Activated CD8-positive, alpha-beta memory T cell treated with anti-CD3 and anti-CD28 coated beads for 36 hours (primary cell): ENCODE measurements around the gene RAB4B. TPM values are rescaled to one million over a fixed set of nuclear protein-coding genes. Genes with fewer than 3 reads are reported as not detected.
"Not testable (repeated sequence)": the region's sequence is repeated elsewhere in the genome, so short reads cannot be mapped to it uniquely, and the experiment has no call there.

Source experiments
- CTCF ChIA-PET: fragments of 350-600 bp; sonication (Branson Sonifier 250); formaldehyde crosslinking; loops from one replicate; lab custom pipeline; 2021; ENCODE audit warnings: antibody characterized with exemption; lab: Charles Lee
- POLR2A ChIA-PET: fragments of 350-600 bp; sonication (Branson Sonifier 250); formaldehyde crosslinking; loops from one replicate; lab custom pipeline; 2021; ENCODE audit warnings: antibody characterized with exemption; lab: Charles Lee
- total RNA-seq, 2 experiments: library from RNA; stranded (reverse); gene quantifications; one replicate each; pipeline ENCODE4 v1.2.3, GENCODE V29; 2021

RAB4B gene, protein sequence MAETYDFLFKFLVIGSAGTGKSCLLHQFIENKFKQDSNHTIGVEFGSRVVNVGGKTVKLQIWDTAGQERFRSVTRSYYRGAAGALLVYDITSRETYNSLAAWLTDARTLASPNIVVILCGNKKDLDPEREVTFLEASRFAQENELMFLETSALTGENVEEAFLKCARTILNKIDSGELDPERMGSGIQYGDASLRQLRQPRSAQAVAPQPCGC
- total RNA-seq: 10 to 100 TPM; 23.4 to 24.5 TPM

DNA sequence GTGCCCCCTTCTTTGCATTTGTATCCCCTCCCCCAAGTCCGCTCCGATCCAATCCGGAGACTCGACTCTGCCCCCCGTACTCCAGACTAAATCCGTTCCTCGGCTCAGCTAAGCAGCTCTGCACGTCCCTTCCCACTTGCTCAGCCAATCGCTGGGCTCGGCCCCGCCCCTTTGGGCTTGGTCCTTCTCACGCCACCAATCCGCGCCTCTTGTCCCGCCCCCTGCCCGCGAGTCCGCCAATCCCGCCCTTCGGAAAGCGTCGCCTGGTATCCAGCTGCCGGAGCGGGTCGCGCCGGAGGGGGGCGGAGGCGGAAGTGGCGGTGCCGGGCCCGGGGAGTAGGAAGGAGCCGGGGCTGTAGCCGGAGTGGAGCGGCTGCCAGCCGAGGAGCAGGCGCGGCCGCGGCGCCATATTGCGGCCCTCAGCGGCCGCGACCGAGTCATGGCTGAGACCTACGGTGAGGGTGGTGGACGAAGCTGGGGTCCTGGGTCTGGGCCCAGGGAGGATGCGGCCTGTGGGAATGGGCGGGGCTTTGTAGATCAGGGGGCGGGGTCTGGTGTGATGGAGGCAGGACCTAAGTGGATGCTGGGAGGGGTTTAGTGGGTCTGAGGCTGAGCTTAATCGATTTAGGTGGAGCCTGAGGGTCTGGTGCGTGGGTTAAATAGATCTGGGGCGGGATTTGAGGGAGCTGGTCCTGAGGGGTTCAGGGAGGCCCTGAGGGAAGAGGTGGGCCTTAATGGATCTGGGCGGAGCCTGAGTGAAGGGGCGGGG is at the start of gene RAB4B:
Gene RAB4B, plus strand, starts transcription at position 311 of the 769 bp plus-strand sequence. Its CDS starts 129 bp downstream, at position 440.
- ChIA-PET CTCF (interaction anchor here (0.6 to 3.7 kb wide), 18 partner anchors 13 to 1640 kb away, joined by 3 to 20 read pairs (median 5); partner anchors contain the start of genes ACTMAP, COQ8B, EGLN2 and ITPKC), POLR2A (interaction anchor here (0.6 to 3.2 kb wide), 15 partner anchors 9 to 311 kb away, joined by 3 to 40 read pairs (median 7); partner anchors contain the start of genes ACTMAP, COQ8B, EGLN2 and ITPKC)

DNA sequence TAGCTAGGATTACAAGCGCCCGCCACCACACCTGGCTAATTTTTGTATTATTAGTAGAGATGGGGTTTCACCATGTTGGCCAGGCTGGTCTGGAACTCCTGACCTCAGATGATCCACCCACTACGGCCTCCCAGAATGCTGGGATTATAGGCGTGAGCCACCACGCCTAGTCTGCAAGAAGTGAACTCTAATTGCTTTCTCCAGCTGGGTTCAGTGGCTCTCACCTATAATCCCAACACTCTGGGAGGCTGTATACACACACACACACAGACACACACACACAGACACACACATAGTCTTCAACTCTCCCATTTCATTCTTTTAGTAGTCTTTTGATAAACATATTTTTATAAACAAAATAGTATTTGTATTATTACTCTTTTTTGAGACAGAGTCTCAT is 48.0 kb upstream of the RAB4B start:
- POLR2A ChIA-PET: interaction anchor here (0.6 kb wide), 1 partner anchor 543 kb away, joined by 3 read pairs; no protein-coding TSS in a partner anchor
- CTCF ChIA-PET: not testable (repeated sequence)

DNA sequence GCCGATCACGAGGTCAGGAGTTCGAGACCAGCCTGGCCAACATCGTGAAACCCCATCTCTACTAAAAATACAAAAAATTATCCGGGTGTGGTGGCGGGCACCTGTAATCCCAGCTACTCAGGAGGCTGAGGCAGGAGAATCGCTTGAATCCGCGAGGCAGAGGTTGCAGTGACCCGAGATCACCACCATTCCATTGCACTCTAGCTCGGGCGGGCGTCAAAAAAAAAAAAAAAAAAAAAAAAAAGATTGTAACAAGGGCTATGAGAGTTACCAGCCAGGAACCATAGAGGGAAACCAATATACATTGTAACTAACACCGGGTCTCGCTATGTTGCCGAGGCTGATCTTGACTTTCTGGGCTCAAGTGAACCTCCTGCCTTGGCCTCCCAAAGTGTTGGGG is 45.7 kb upstream of the RAB4B start:
- CTCF ChIA-PET: interaction anchor here (0.7 kb wide), 1 partner anchor 23 kb away, joined by 5 read pairs; no protein-coding TSS in a partner anchor
- POLR2A ChIA-PET: not testable (repeated sequence)

DNA sequence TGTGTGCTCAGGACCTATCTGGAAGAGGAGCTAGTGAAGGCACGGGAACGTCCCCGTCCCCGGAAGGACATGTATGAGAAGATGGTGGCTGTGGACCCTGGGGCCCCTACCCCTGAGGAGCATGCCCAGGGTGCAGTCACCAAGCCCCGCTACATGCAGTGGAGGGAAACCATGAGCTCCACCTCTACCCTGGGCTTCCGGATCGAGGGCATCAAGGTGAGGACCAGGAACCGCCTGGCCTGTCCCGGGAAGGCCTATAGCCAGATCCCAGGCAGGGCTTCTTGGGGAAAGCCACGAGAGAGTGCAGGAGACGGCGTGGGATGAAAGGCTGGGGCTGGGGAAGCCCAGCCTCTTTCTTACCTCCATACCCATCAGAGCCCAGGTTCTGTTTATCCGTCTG is 44.9 kb upstream of the RAB4B start:
- CTCF ChIA-PET: interaction anchor here (1.1 kb wide), 1 partner anchor 74 kb away, joined by 3 read pairs; no protein-coding TSS in a partner anchor

DNA sequence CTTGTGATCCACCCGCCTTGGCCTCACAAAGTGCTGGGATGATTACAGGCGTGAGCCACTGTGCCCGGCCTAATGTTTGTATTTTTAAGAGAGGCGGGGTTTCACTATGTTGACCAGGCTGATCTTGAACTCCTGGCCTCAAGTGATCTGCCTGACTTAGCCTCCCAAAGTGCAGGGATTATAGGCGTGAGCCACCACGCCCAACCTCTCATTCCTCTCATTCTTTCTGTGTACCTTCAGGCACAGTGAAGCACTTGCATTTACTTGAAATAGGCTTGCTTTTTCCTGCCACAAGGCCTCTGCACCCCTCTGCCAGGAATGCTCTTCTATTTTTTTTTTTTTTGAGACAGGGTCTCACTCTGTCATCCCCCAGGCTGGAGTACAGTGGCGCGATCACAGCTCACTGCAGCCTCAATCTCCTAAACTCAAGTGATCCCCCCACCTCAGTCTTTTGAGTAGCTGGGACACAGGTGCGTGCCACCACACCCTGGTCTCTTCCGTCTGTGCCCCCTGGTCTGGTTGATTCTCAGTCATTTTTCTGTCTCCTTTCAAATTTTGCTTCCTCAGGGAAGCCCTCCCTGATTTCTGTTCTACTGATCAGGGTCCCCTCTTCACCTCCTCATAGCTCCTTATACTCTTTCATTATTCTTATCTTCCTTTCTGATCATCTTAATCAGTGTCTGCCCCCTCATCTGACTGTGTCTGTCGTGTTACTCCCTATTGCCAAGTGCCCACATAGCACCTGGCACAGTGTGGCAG is 42.9 kb upstream of the RAB4B start:
- ChIA-PET CTCF (no interaction called here), POLR2A (no interaction called here)

More for the DNA sequence above, 44.9 kb upstream of the RAB4B start:
- POLR2A ChIA-PET: no interaction called here

DNA sequence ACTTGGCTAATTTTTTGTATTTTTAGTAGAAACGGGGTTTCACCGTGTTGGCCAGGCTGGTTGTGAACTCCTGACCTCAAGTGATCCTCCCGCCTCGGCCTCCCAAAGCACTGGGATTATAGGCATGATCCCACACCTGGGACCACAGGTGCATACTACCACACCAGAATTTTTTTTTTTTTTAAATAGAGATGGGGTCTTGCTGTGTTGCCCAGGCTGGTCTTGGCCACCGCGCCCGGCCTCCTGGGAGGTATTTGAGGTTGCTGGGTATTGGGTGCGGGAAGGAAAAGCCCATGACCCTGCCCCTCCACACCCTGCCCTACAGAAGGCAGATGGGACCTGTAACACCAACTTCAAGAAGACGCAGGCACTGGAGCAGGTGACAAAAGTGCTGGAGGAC is 41.4 kb upstream of the RAB4B start:
- ChIA-PET CTCF (interaction anchor here (0.8 kb wide), 1 partner anchor 322 kb away, joined by 3 read pairs; no protein-coding TSS in a partner anchor), POLR2A (interaction anchor here (0.6 kb wide), 1 partner anchor 41 kb away, joined by 19 read pairs; the partner anchor contains the start of gene RAB4B)

DNA sequence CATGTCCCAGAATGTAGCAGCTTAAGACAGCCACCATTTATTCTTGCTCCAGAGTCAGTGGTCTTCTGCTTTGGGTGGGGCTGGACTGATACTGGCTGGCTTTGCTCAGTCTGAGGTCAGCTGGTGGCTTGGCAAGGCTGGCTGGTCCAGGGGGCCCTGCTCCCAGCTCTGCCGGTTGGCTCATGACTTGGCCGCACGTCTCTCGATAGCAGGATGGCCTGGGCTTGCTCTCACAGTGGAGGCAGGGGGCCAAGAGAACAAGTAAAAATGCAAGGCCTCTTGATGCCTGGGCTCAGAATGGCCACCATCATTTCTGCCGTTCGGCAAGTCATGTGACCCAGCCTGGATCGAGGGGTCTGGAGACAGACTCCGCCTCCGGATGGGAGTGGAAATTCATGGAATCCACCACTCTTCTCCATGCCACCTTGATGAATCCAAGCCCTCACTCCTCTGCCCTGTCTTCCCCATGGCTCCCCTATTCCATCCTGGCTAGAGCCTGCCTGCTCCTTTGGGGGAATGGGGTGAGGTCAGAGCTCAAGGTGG is 40.9 kb upstream of the RAB4B start:
- CTCF ChIA-PET: no interaction called here
- POLR2A ChIA-PET: no interaction called here

DNA sequence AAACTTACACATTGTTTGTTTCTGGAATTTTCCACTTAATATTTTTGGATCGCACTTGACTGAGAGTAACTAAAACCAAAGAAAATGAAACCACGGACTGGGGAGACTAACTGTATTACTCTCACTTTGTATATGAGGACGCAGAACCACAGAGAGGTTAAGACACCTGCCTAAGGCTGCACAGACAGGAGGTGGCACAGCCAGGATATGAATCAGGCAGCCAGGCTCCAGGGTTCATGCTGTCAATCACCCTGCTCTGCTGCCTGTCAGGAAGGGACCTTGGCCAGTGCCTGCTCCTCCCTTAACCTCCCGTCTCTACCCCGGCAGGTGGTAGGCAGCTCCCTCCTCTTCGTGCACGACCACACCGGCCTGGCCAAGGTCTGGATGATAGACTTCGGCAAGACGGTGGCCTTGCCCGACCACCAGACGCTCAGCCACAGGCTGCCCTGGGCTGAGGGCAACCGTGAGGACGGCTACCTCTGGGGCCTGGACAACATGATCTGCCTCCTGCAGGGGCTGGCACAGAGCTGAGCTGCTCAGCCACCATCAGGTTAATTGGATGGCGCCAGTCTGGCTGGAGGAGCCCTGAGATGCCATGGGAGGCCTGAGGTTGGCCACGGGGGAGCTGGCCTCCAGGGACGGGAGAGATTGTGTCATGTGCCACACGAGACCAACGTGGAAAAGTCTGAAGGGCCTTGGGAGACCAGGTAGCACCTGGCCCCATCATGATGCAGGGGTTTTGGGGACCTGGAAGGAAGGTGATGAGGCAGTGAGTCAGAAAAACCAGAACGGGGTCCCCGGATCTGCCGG is 38.8 kb upstream of the RAB4B start:
- ChIA-PET POLR2A (no interaction called here), CTCF (no interaction called here)

DNA sequence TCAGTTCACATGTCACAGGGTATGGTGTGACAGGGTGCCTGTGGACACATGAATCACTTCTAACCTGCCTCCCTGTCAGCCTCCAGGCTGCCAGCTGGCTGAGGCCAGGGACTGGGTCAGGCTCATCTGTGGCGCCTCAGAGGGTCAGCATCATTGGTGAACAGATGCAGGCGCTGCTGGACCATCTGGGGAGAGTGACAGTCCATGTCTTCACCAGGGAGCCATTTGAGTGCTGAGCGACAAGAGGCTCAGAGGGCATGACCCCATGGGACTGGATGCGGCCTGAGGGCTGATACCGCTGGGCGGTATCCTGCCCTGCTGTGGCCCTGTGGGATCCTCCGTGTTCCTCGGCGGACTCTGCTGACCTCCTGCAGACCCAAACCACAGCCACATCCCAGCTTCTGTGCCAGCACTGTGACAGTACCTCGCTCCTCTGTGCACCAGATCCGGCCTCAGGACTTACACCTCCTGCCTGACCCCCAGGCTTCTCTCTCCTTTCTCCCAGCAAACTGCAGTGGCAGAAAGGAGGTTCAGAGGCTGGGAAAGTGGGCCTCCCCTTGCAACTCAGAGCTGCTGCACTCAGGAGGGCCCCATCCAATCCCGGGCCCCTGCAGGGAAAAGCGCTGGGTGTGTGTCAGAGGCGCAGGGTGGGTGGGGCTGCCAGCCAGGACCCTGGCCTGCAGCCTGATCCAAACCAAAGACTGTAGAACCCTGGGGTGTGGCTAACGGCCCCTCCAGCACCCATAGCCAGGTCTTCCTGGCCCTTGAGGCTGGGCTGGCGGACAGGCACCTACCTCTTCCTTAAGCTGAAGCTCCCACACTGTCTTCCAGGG is 38.0 kb upstream of the RAB4B start:
- ChIA-PET POLR2A (no interaction called here), CTCF (interaction anchor here (2.5 kb wide), 1 partner anchor 105 kb away, joined by 6 read pairs; no protein-coding TSS in a partner anchor)

DNA sequence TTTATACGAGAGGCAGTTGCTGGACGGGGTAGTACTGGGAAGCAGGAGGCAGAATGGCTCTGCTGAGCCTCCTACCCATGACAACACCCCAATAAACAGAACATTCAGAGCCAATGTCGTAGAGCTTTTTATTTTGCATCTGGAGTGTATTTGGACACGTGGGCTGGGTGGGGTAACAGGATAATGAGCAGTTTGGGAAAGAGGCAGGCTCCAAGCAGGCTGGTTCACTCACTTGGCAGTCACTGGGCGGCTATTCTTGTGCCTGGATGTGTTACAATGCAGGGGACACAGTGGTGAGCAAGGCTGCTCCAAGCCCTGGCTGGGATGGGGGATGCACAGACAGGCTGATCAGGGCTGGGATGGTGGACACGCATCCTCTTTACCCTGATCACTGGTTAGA is 37.3 kb upstream of the RAB4B start:
- CTCF ChIA-PET: interaction anchor here (0.8 to 2.5 kb wide), 2 partner anchors 9 to 106 kb away, joined by 3 to 6 read pairs; no protein-coding TSS in a partner anchor
- POLR2A ChIA-PET: no interaction called here

DNA sequence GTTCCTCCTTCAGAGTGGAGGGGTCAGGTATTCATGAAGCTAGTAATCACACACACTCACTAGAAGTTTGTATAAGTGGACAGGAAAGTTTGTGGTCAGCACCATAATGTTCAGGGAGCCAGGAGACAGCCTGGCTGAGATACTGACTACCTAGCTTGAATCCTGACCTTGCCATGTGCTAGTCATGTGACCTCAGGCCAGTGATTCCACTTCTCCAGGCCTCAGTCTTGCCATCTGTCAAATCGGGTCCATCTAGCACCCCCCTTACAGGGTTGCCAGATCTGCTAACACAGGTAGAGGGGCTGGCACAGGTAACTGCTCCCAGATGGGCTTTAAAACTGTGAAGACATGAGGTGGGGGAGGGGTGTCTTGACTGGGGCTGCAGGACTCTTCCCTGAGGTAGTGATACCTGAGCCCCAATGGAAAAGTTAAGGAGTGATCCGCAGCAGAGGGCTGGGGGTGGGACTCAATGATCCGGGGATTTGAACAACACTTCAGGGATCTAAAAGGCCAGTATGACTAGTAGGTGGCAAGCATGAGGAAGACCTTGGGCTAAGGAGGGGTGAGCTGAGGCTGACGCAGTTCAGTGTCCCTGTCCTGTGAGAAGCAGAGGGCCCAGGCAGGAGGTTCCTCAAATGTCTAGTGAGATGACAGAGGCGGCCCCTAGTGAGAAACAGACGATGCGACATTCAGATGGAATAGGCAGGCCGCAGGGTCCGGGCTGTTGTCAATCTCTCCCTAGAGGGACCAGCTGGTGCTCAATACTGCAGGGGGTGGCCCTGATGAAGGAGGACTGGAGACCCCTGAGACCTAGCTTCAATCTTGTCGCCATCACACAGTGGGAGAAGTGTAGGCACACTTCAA is 36.3 kb upstream of the RAB4B start:
- ChIA-PET CTCF (interaction anchor here (0.6 to 2.5 kb wide), 4 partner anchors 8 to 447 kb away, joined by 3 to 6 read pairs (median 3); no protein-coding TSS in a partner anchor), POLR2A (interaction anchor here (0.7 kb wide), 1 partner anchor 15 kb away, joined by 4 read pairs; no protein-coding TSS in a partner anchor)

DNA sequence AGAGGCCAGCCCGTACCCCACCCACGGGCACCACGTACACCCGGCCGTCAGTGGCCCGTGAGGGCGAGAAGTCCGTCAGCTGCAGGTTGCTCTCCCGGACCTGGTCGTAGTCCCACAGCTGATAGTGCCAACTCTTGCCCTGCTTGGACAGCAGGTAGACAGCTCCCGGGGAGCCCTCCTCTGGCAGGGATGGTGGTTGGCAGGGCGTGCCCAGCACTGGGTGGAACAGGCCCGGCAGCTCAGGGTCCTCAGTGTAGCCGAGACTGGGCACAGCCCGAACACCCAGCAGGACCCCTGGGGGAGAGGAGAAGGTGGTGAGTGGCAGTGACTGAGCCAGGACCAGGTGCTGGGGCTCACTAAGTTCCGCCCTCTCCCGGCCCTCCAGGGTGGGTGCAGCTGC is 35.6 kb upstream of the RAB4B start:
- CTCF ChIA-PET: interaction anchor here (0.6 to 2.5 kb wide), 3 partner anchors 64 to 446 kb away, joined by 3 to 6 read pairs (median 3); no protein-coding TSS in a partner anchor
- POLR2A ChIA-PET: interaction anchor here (0.7 to 1.1 kb wide), 2 partner anchors 14 to 25 kb away, joined by 3 to 4 read pairs; partner anchors contain the start of genes COQ8B and ITPKC

DNA sequence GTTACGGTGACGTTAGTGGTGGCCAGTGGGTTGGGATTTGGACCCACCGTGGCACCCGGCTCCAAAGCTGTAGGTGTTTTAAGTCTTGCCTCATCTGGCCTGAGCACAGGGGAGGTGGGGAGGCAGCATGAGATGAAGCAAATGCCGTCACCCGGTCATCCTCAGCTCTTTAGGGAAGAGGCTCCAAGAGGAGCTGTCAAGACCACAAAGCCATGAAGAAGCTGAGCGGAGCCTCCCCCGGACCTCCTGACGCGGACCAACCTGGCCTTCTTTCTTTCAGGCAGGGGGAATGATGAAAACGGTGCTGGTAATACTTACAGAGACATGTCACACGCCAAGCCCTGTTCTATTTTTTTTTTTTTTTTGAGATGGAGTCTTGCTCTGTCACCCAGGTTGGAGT is 35.2 kb upstream of the RAB4B start:
- CTCF ChIA-PET: interaction anchor here (1.2 to 2.5 kb wide), 3 partner anchors 63 to 108 kb away, joined by 3 to 7 read pairs (median 6); no protein-coding TSS in a partner anchor
- POLR2A ChIA-PET: interaction anchor here (1.1 kb wide), 1 partner anchor 26 kb away, joined by 3 read pairs; the partner anchor contains the start of genes COQ8B and ITPKC

DNA sequence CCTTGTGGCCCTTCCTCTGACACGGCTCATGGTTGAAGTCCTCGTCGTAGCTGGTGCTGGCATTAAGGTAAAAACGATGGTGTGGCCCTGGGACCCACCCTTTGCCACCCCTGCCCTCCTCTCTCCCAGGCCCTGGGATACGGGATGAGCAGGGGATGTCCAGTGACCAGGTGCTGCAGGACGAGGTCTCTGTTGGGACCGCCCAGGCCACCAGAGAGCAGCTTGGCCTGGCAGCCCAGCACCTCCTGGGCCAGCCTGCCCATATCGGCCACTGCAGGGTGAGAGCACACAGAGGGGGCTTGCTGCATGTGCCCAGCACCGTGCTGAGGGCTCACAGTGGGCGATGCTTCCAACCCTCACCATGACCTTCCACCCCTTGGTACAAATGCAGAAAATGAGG is 34.1 kb upstream of the RAB4B start:
- ChIA-PET CTCF (interaction anchor here (0.5 to 1.9 kb wide), 5 partner anchors 9 to 125 kb away, joined by 3 to 7 read pairs (median 4); no protein-coding TSS in a partner anchor), POLR2A (no interaction called here)

DNA sequence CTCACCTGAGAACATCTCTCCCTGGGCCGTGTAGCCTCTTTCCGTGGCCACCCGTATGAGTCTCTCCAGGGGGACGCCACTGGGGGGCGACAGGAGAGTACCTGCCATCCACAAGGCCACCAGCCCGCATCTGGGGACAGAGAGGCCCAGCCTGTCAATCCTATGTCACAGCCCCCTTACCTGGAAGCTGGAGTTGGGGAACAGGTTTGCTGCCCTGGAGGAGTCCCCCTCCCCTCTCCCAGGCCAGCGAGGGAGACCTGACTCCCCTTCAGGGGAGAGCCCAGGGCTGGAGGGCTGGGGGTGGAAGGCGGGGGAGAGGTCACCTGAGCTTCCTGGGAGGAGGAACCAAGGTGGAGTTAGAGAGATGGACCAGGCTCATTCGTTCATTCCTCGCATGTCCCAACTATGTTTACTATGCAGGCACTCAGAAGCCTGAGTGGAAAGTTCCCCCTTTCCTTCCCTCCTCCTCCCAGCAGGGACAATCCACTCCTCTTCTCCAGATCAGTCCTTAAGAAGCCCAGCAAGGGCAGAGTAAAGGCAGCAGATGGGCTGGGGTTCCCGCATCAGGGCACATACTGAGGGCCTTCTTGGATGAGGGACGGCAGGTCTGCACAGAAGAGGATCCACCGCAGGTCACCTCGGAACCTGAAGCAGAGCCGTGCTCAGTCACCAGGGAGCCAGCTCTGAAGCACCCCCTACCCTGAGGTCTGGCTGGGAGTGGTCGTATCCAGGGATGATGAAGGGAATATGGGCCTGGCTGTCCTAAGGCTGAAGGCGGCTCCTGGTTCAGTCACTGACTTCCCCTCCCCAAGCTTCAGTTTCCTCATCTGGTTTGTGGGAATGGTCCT is 33.3 kb upstream of the RAB4B start:
- POLR2A ChIA-PET: no interaction called here

More for the DNA sequence above, 33.3 kb upstream of the RAB4B start:
- CTCF ChIA-PET: interaction anchor here (0.9 to 1.9 kb wide), 5 partner anchors 34 to 124 kb away, joined by 3 to 7 read pairs (median 4); no protein-coding TSS in a partner anchor
